ENCODE results near the gene PHLDA3.
A peak's percentile ranks its signal among the peaks of the same experiment; 100 is the strongest.

GRCh38 chr1:201501812-201502510 lies 33.0 kb upstream of the PHLDA3 start:
- TF ChIP-seq CBX5 (CRISPR knock-in tag; IDR thresholded peaks at IDR 0.05; ENCODE audit: borderline replicate concordance) = no peak
- no peak for TF ChIP-seq ARID2 (CRISPR knock-in tag; IDR thresholded peaks at IDR 0.05; ENCODE audit: borderline replicate concordance)
- TF ChIP-seq MNT (IDR thresholded peaks at IDR 0.05) = no peak
- no peak for TF ChIP-seq MXI1 (IDR thresholded peaks at IDR 0.05; ENCODE audit: borderline replicate concordance, low read depth, low read length)
- TF ChIP-seq BATF2 (CRISPR knock-in tag; IDR thresholded peaks at IDR 0.05) = no peak
- TF ChIP-seq CTCF (CRISPR knock-in tag; IDR thresholded peaks at IDR 0.05) = no peak
- TF ChIP-seq POGK (CRISPR knock-in tag; conservative IDR thresholded peaks at IDR 0.05) = no peak
- TF ChIP-seq NCOA1 (CRISPR knock-in tag; IDR thresholded peaks at IDR 0.05) = no peak
- TF ChIP-seq RAD21 (CRISPR knock-in tag; IDR thresholded peaks at IDR 0.05) = no peak
- peak; percentile 29 for TF ChIP-seq HNF4A (CRISPR knock-in tag; IDR thresholded peaks at IDR 0.05)
